GM18505 (cell line): ENCODE data around the gene PER1.

Source experiments
- ATAC-seq: cut with Tn5 transposase; IDR thresholded peaks from one replicate; pipeline ENCODE4 v1.9.1; 2021; ENCODE audit not compliant: unreplicated experiment
- POLR2A ChIP-seq: IDR thresholded peaks from 4 replicates; pipeline ENCODE4 v1.6.1; 2011; ENCODE audit warnings: borderline replicate concordance; ENCODE audit not compliant: insufficient read depth, insufficient read length; ENCODE audit errors: extremely low read depth

Gene PER1

DNA sequence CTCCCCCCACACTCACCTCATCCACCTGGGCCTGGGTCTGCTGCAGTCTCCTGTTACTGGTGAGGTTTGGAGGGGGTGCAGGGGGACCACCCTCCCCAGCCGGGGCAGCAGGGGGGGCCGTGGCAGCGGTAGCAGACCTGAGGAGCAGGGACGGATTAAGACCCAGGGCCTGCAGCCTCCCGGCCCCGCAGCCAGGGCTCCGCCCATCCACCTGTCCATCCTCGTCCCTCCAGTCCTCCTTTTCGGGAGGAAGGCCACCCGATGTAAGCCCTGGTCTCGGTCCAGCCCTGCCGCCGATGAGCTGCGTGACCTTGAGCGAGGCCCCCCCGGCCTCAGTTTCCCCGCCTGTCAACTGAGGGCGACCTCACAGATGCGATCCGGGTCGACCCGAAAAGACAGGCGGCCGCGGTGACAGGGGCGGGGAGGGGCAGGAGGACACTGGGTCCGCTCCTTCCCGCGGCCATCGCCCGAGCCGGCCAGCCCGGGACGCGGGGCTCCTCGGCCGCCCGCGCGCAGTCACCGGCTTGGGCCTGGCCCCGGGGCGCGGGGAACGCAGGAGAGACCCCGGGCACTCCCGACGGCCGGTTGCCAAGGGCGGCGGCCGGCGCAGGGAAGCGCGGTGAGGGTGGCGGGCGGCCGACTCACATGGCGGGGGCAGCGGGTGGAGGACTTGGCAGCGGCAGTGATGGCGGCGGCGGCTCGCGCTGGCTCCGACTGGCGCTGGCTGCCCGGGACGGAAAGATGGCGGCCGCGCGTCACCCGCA lies 10.2 kb upstream of the PER1 start, which contains the start of gene VAMP2:
TSS of gene VAMP2 (minus strand) at position 716 of the 764 bp plus-strand sequence. CDS start at position 647, 69 bp downstream.
- no peak for ATAC-seq
- peak; percentile 75 for TF ChIP-seq POLR2A

GRCh38 chr17:8161289-8162232 lies 9.4 kb upstream of the PER1 start:
- no peak for ATAC-seq
- TF ChIP-seq POLR2A: no peak

GRCh38 chr17:8160741-8161221 lies 8.6 kb upstream of the PER1 start:
- ATAC-seq: no peak
- no peak for TF ChIP-seq POLR2A

DNA sequence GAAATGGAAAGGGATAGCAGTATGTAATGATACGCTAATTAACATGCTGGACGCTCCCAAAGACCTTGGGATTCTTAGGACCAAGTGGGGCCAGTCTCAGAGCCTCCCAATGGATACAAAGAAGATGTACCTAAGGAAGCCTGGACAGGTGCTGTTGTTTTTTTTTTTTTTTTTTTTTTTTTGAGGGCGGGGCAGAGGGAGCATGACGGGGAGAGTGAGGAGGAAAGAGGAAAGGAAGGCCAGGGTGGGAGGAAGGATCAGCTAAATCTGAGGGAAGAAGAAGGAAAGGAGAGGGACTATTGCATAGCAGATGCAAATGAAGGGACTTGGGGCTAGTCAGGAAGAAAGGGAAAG lies 8.0 kb upstream of the PER1 start:
- ATAC-seq: no peak
- TF ChIP-seq POLR2A: no peak

GRCh38 chr17:8159459-8160223 lies 7.4 kb upstream of the PER1 start:
- TF ChIP-seq POLR2A: no peak
- no peak for ATAC-seq

- no peak for TF ChIP-seq POLR2A
- no peak for ATAC-seq
Observed at GRCh38 chr17:8159032-8159400, 6.8 kb upstream of the PER1 start.

GRCh38 chr17:8158267-8159031 lies 6.2 kb upstream of the PER1 start:
- TF ChIP-seq POLR2A: no peak
- no peak for ATAC-seq

DNA sequence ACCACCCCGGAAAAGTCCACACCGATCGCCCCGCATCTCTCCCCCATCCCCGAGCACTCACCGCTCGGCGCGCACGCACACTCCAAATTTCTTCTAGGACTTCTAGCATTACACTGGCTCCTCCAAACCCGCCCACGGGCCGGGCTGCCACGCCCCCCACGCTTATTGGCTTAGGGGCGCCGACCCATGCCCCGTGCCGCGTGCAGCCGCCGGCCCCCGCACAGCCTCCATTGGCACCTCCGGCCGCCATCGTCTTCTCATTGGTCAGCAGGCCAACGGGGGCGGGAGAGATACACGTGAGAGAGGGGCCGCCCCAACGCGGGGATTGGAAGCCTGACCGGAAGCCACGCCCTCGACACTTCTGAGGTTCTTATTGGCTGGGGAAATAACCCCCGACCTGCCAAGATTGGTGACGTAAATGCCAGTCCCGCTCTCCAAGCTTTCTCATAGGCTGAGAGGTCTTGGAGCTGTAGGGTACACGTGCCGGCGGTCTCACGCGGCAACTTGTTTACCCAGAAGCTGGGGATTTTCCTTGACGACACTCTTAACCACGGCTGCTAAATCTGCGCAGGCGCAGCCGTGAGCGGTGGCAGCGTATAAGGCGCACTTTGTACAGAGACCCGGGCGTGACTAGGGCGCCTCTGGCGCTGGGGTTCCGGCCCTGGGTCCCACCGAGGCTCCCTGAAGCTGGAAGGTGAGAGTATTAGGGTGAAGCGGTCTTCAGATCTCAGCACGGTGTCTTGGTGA lies 4.2 kb upstream of the PER1 start:
- TF ChIP-seq POLR2A: peak; percentile 83
- peak; percentile 68 for ATAC-seq

DNA sequence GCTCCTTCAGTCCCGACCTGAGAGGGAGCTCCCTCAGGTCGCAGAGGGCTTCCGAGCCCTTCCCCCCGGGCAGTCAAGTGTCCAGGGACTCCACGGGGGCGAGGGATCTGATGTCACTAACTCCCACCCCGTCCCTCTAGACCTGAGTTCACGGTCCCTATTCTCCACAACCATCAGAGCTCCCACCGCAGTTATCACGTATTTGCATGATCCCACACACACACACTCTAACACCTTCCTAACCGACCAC lies 3.7 kb upstream of the PER1 start:
- no peak for ATAC-seq
- no peak for TF ChIP-seq POLR2A

- no peak for ATAC-seq
- no peak for TF ChIP-seq POLR2A
Observed at GRCh38 chr17:8155231-8155995, 3.2 kb upstream of the PER1 start.

- ATAC-seq: no peak
- no peak for TF ChIP-seq POLR2A
Observed at GRCh38 chr17:8154608-8155155, 2.5 kb upstream of the PER1 start.
